HS-27A (cell line): ENCODE results near the gene CD9.

Source experiments
- DNase-seq: peaks from one replicate; pipeline ENCODE4 v3.0.0-alpha.2; 2012; ENCODE audit warnings: low read depth, missing footprints

Gene CD9

DNA sequence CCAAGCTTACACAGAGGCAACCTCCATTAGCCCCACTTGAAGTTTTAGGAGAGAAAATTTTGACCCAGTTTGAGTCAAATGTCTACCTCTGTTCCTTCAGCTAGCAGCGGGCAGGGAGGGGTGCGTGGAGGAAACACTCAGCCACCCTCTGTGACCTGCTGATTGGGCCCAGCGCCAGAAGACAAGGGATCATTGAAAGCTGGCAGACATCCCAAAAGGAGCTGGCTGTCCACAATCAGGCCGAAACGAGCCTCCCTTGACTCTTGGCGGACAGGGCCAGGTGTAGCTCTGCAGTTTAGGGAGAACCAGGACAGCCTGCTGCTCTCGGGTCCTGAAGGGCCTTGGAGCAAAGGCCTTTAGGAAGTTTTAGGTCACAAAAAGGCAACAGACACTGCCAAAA, 41.3 kb downstream of the CD9 start:
- DNase-seq, result no peak

DNA sequence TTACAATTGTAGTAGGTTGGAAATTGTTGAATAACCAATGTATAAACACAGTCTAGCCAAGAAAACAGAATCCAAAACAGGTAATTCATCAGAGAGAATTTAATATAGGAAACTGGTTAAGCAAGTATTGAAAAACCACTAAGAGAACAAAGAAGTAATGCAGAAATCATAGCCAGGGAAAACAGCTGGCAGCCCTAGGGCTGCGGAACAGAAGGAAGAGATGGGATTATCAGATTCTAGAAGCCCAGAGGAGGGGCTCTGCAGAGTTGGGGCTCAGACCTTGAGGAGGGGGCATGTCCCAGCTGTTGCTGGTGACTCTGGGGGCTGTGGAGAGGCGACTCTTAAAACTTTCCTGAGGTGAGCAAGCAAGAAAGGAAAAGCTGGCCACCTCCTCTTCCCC, 49.4 kb downstream of the CD9 start:
- DNase-seq, result no peak

DNA sequence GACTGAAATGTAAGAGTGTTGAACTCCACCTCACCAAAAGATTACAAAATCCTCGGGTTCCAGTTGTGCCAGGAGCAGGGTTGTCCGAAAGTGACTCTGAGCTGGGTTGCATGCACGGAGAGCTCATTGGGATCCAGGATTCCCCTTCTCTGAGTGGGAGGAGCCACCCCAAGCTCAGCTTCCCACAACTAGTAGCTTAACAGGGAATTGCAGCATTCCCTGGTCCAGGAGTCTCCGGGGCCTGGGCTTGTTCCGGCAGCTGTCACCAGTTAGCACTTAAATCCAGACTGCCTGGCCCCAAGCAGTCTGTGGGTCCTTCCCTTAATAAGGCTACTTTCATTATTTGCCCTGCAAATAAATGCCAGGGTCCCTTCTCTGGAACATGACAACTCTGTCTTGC, 50.1 kb downstream of the CD9 start:
- no peak for DNase-seq

DNA sequence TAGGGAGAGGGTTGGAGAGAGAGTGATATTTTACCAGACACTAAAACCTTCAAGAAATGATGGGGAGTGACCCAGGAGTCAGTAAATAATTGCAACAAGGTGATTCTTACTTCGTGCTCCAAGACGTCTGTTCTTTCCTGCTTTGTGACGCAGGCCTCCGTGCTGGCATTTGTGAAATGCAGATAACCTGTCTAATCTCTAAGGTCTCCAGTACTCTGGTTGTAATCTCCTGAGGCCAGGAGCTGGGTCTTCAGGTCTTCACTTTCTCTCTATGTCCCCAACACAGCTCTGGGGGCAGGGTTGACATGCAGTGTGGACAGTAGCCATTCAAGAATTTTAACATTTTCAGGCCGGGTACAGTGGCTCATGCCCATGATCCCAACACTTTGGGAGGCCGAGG, 53.1 kb downstream of the CD9 start:
- no peak for DNase-seq

DNA sequence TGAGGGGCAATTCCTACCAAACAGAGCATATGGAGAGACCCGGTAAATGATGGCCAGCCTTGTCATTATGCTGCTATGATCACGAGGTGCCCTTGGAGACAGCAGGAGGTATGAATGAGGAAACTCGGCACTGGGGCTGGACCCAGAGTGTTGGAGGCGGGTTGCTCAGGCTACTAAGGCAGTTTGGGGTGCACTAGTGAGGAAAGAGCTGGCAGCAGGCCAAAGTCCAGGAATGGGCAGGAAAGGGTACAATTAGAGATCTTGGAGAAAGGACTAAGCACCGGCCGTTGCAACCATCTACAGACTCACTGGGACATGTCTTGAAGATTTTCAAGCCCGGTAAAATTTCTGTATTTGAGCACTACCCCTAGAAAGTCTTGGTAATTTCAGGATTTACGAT, 54.3 kb downstream of the CD9 start:
- no peak for DNase-seq

DNA sequence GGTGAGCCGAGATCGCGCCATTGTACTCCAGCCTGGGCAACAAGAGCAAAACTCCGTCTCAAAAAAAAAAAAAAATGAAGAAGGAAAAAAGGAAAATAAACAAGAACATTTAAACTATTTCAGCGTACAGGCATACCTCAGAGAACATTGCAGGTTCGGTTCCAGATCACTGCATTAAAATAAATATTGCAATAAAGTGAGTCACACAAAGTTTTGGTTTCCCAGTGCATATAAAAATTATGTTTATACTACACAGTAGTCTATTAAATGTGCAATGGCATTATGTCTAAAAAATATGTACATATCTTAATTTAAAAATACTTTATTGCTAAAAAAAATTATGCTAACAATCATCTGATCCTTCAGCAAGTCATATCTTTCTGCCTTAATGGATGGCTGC, 56.8 kb downstream of the CD9 start:
- DNase-seq, result no peak

DNA sequence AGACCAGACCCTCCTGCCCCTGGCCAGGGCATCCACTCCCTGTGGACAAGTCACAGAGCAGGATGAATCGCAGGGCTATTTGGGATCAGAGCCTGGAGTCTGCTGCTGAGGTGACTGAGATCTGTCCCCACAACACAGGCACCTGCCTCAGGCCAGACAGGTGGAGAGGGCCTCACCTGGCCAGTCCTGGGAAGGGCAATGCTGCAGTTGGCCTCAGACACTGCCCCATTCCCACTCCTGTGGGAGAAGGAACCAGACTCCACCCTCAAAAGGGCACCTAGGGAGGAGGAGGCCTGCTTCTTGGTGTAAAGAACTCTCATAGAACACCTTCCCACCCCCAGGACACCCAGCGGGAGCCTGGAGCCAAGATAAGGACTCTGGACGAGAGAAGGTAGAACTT, 62.0 kb downstream of the CD9 start:
- no peak for DNase-seq

DNA sequence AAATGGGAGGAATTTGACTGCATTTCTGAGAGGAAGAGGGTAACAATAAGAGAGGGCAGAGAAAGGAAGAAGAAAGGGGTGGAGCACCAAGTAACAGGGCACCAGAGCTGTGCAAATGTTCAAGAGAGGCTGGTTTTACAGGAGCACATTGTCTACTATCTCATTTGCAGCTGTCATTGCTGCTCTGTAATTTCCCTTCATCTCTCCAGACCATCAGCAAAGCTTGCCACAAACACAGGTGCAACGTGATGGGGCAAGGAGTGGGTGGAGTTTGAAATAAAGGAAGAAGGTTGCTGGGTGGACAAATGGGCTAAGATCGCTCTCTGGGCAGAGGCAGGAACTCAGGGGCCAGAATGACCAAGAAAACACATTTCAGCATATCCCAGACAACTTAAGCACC, 62.4 kb downstream of the CD9 start:
- no peak for DNase-seq

DNA sequence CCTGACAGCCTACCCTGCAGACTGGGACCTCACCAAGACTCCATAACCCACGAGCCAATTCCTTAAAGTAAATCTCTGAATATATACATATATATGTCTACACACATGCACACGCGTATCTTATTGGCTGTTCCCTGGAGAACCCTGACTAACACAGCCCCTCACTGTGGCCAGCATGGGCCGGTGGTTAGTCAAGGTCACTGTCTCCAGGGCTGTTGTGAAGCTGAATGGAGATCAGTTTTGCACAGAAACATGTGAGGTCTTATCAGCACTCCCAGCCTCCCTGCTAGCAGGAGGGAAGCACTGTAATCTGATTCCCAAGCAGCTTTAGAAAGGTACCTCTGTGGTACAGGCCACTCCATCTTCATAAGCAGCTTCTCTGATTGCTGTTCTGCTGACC, 63.7 kb downstream of the CD9 start:
- no peak for DNase-seq

DNA sequence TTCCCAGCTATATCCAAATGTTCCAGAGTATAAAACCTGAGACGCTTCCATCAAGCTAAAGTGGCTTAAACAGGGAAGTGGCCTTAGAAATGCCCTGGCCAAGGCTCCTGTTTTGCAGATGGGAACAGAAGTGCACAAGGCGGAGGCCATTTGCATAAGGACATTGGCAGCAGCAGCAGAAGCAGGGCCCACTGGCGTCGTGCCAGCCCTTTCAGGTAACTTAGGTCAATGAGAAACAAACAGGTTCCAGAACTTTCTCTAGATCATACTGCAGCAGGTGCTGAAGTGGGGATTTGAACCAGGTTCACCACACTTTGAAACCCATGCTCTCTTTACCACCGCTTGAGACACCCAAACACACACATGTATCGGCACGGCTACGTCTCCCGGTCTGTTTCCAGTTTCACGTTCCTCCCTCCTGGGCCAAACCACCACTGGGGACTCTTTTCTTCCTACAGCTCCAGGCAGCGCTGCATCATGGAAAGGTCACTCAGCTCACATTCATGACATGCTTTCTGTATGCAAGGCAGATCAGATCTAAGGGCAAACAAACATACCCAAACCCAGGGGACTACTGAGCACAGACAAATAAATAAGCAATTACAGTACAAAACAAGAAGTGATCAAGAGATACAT, 64.3 kb downstream of the CD9 start:
- no peak for DNase-seq

DNA sequence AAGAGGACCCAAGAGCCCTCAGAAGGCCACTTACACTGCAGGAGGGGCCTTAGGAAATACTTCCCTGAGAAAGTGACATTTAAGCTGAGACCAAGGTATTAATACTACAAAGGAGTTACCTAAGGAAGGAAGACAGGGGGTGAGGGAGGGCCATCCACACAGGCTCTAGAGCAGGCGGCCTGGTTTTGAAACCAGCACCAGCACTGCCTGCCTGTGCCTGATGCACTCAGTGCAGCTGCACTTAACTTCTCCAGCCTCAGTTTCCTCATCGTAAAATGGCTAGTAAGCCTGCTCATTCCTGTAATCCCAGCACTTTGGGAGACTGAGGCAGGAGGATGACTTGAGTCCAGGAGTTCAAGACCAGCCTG, 64.8 kb downstream of the CD9 start:
- DNase-seq, result no peak

DNA sequence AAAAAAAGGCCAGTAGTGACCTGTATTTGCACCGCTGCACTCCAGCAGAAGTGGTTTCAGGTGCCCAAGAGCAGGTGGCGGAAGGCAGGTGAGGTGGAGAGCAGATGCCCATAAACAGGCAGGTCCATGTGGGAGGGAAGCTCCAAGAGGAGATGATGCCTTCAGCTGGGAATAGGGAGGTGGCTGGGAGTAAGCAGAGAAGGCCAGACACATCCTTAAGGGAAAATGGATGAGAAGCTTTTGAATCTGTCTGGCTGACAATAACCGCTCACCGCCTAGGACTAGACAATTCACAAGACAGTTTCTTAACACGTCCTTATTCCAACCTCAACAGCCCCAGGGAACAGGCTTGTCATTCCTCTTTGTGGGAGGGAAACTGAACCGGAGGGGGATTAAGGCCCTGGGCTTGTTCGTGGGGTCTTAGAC, 66.4 kb downstream of the CD9 start:
- no peak for DNase-seq

DNA sequence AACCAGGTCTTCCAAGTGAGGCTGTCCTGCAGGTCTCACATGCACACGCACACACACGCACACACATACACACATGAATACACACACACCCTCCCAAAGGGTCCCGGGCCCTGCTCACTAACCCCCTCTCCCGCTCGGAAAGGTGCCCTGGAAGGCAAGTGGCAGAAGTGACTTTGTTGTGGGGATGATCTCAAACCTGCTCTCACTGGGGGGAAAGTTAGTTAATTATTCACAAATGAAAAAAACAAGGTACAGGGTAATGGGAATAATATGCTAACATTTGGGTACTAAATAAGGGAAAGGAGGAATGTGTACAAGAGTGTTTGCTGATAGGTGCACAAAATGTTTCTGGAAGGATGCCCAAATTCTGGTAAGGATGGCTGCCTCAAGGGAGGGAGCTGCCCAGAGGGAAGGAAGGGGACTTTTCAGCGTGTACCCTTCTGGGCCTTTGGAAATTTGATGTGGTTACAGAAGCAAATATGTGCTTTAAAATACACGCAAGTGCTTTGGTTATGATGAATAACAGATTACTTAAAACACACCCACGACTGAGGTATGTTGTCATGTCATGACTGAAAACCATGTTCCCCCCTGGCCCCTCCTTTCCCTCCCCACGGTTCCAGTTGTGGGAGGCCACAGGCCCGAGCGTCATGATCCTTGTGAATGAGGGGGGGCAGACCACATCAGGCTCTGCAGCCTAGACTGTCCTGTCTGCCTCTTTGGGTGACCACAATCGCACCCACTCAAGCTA, 66.9 kb downstream of the CD9 start:
- no peak for DNase-seq

DNA sequence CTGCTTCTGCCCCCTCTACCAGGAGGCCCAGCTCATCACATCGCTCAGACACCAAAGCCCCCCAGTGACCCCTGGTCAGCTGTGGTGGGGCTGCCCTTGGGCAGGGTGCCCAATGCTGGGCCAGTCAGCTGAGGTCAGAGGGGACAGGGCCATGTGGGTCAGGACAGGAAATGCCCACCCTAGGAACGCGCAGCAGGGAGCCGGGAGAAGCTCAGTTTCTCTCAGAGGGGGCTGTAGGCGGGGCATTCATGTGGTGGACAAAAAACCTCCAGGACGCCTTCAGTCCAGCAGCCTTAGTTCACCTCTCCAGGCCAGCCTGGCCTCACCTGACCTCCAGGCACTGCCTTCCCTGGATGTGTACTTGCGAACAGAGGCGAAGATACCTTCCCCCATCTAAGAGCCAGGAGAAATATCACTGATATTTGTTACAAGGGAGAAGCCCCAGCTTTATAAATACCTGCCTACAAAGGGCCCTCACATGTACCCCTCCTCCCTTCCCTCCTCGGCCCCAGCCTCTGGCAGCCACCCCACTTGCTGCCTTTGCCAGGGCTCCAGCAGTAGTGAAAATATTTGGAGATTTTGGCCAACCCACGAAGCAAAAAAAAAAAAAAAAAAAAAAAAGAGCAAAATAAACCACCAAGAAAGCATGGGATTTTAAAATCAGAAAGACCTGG, 68.4 kb downstream of the CD9 start:
- DNase-seq, result no peak

DNA sequence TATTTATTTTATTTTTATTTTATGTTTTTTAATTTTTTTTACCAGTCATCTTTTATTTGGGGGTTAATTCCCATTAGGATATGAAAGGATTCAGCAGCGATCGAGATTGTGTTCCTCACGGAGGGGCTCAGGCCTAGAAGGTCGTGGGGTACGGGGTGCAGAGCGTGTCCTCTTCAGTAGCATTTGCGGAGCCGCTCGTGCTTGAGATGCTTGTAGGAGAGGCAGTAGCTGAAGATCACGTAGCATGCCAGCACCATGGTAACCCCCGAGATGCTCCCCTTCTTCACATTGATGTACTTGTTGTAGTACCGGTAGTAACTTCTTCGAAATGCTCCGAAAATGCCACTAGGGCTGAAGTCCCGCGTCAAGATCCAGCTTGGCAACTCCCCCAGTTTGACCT, 69.8 kb downstream of the CD9 start:
- DNase-seq, result no peak

DNA sequence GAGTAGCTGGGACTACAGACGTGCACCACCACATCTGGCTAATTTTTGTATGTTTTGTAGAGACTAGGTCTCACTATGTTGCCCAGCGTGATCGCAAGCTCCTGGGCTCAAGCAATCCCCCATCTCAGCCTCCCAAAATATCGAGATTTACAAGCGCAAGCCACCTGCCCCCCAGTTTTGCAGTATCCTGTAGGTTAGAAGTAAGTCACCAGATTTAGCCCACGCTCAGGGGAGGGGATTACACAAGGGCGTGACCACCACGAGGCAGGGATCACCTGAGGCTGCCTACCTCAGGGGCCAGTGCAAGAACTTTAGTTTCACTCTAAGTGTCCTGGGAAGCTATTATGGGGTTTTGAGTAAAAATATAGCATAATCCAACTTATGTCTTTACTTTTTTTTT, 71.1 kb downstream of the CD9 start:
- no peak for DNase-seq

DNA sequence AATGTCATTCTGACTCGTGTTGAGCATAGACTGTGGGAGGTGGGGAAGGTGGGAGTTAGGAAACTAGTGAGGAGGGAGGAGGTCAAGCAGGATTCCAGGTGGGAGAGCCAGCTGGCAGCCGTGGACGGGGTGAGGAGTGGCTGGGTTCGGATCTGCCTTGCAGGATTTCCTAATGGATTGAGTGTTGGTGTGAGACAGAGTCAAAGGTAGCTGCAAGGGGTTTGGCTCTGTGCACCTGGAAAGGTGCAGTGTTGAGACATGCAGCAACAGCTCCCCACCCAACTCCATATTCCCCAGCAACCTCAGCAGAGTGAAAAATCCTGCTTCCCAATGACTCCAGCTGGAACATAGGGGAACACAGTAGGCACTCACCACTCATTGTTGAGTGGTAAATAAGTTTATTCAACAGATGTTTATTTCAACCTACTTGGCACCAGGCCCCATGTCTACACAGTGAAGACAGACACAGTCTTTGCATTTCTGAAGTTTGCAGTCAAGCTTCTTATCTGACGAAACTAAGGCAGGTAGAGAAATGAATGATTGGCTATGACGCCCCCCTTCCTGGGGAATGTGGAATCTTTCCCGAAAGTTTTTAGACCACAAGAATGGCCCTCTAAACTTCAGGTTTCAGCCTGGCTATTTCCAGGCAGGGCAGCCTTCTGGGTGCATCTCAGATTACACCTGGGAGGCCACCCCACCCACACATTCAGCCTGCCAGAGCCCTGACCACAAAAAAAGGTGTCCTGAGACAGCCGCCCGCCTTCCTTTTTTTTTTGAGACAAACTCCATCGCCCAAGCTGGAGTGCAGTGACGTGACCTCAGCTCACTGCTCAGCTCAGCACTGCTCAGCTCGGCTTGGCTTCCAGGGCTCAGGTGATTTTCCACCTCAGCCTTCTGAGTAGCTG, 72.4 kb downstream of the CD9 start:
- DNase-seq, result no peak

DNA sequence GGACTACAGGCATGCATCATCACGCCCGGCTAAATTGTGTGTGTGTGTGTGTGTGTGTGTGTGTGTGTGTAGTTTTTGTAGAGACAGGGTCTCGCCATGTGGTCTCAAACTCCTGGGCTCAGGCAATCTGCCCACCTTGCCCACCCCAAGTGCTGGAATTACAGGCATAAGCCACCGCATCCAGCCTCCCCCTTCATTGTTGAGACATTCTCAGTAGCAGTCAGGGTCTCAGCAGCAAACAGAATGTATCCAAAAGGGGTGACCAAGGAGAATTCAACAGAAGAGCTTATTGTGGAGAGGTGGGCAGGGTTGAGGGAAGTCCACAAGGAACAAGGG, 73.0 kb downstream of the CD9 start:
- no peak for DNase-seq

DNA sequence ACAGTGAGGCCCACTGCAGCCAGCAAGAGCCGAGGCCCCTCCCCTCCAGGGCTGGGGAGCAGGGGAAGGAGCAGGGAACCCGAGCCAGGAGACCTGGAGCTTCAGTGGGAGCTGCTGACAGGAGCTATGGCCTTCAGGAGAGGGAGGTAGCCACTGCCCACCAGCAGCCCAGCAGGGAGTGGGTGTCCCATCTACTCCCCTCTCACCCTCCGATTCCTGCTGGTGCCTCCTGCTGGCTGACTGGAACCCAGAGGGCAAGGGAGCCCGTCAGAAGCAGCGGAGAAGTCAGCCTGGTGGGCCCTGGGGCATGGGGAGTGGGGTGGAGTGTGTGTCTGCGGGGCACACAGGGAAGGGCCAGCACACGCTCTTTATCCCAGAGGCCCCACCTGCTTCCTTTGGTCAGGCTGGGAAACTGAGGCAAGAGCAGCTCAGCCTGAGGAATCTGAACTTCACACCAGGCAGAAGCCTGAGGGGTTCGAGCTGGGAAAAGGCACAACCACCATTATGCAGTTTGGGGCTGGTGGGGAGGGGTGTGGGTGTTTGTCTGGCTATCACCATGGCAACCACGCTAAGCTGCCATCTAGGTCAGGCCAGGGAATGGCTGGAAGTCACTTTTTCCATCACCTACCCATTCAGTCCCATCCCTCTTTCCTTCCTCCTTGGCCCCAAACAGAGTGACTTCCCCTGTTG, 73.5 kb downstream of the CD9 start:
- no peak for DNase-seq

DNA sequence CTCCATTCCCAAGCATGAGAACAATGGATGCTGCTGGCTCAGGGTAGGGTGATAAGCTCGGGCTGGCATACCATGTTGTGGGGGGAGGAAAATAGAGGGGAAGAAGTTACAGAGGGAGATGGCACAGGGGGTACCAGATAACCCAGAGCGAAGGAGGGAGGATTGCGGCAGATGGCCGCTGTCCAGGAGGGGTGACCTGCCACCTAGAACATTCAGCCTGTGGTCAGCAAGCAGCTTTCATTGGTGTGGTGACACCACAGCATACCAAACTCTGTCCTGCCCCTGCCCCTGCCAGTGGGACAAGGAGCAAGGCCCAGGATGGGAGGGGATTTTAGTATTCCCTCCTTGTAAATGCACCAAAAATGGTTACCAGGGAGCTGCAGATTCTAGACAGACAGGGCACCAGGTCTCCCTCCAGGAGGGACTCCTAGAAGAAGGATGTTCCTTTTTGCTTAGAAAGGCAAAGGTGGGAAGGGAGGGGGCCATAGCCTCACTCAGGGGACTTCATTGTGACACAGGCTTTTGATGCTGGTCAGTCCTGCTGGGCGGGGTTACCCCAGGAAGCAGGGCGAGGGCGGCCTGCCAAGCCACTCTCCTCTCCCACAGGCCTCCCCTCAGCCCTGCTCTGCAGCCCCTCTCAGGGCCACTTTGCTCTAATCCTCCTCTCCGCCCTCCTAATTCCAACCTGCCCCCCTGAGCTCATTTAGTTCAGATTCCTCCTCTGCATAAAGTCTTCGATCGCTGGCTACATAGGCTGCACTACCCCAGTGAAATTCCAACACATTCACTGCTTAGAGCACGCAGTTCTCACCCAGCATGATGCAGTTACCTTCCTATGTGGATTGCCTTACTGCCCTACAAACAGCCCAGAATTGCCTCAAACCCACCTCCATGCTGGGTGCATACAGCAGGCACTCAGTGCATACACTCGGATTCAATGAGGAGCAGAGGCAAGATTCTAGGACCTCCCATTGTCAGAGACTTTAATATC, 74.3 kb downstream of the CD9 start:
- DNase-seq, result no peak
